Brain microvascular endothelial cell (primary cell): ENCODE results near the gene WDR45.

Experiments
- DNase-seq: peaks from one replicate; pipeline ENCODE4 v3.0.0-alpha.2; 2020
- H3K27ac ChIP-seq: fragments of 250-450 bp; sonication (Bioruptor Pico); 2 replicates; pipeline ENCODE4 v1.5.1; 2020; ENCODE audit warnings: mild to moderate bottlenecking, moderate library complexity
- H3K27me3 ChIP-seq: fragments of 250-450 bp; sonication (Bioruptor Pico); replicated peaks from 2 replicates; pipeline ENCODE4 v1.5.1; 2020; ENCODE audit warnings: mild to moderate bottlenecking
- H3K36me3 ChIP-seq: fragments of 250-450 bp; sonication (Bioruptor Pico); replicated peaks from 2 replicates; pipeline ENCODE4 v1.5.1; 2020; ENCODE audit warnings: mild to moderate bottlenecking
- H3K4me3 ChIP-seq: 2 replicates; pipeline ENCODE4 v1.5.1; 2011; ENCODE audit warnings: low read depth, mild to moderate bottlenecking, control low read depth, low read length, moderate library complexity
- CTCF ChIP-seq: IDR thresholded peaks from 2 replicates; pipeline ENCODE4 v1.5.1; 2011; ENCODE audit warnings: low read depth, mild to moderate bottlenecking, moderate library complexity, low read length, control low read depth, inconsistent platforms; ENCODE audit errors: missing control alignments
- in situ Hi-C: cut with HindIII; loops from 2 replicates; pipeline ENCODE4 v1.10.0; 2017; ENCODE audit warnings: low sequenced_read_pairs, low pct_ligation_motif_present

WDR45 gene

GRCh38 chrX:49106296-49106695 is 26.6 kb upstream of the WDR45 start:
- in situ Hi-C loops = no loop called here
- no peak overlapping the region for H3K4me3 ChIP-seq
- H3K27me3 ChIP-seq = no peaks in the 10 kb centered on the region
- H3K27ac ChIP-seq = no peak overlapping the region
- no peaks in the 10 kb centered on the region for H3K36me3 ChIP-seq
- no peak for TF ChIP-seq CTCF
- no peak for DNase-seq

GRCh38 chrX:49103637-49104036 is 23.9 kb upstream of the WDR45 start:
- in situ Hi-C loops = no loop called here
- Histone ChIP-seq H3K27me3 (no peaks in the 10 kb centered on the region), H3K4me3 (no peak overlapping the region), H3K27ac (no peak overlapping the region), H3K36me3 (no peaks in the 10 kb centered on the region)
- no peak for DNase-seq
- TF ChIP-seq CTCF = no peak

GRCh38 chrX:49102190-49102589 is 22.5 kb upstream of the WDR45 start:
- in situ Hi-C loops = no loop called here
- H3K27me3 ChIP-seq = no peaks in the 10 kb centered on the region
- no peaks in the 10 kb centered on the region for H3K36me3 ChIP-seq
- no peak overlapping the region for H3K27ac ChIP-seq
- DNase-seq = no peak
- H3K4me3 ChIP-seq = no peak overlapping the region
- TF ChIP-seq CTCF = no peak

- no peak for DNase-seq
- in situ Hi-C loops = no loop called here
- Histone ChIP-seq H3K27ac (no peak overlapping the region), H3K36me3 (no peaks in the 10 kb centered on the region), H3K27me3 (no peaks in the 10 kb centered on the region), H3K4me3 (peak overlapping the region; percentile 84)
- TF ChIP-seq CTCF = peak; percentile 30
Measured at GRCh38 chrX:49101629-49101984, 21.9 kb upstream of the WDR45 start.

GRCh38 chrX:49100704-49101628 is 21.3 kb upstream of the WDR45 start:
- in situ Hi-C loops = no loop called here
- no peaks in the 10 kb centered on the region for H3K36me3 ChIP-seq
- no peak for TF ChIP-seq CTCF
- no peaks in the 10 kb centered on the region for H3K27me3 ChIP-seq
- peak overlapping the region; percentile 84 for H3K4me3 ChIP-seq
- peak; percentile 86 for DNase-seq
- H3K27ac ChIP-seq = no peak overlapping the region

- Histone ChIP-seq H3K4me3 (no peak overlapping the region), H3K36me3 (no peaks in the 10 kb centered on the region), H3K27me3 (no peaks in the 10 kb centered on the region), H3K27ac (no peak overlapping the region)
- TF ChIP-seq CTCF = no peak
- in situ Hi-C loops = no loop called here
- no peak for DNase-seq
Measured at GRCh38 chrX:49096419-49096818, 16.7 kb upstream of the WDR45 start.
